ENCODE results near the gene ULK1.

The ULK1 gene

DNA sequence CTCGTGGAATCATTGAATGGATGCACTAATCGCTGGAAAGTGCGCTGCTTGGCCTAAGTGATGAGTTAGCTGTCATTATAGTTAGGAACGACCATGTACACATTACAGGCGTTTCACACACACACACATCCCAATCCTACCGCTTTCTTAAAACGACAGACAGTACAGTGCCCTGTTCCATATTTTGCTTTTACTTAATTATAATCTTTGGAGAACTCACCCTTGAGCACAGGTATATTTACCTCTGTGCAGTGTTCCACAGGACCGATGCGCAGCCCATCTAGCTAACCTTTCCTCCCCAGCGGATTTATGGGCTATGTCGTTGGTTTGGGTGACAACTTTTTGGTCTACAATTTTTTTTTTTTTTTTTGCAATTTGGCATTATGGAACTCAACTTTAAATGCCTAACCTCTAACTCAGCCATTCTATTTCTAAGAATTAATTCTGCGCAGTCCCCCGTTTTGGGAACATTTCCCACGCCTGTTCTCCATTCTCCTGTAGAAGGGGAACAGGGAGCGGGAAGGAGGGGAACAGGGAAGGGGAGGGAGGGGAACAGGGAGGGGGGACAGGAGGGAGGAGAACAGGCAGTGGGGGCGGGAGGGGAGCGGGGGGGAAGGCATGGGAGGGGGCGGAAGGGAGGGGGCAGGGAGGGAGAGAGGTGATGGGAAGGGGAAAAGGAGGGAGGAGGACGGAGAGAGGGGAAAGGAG is 663 bp upstream of the ULK1 start:
- DNase-seq: no peak

GRCh38 chr12:131894981-131895639 is 688 bp downstream of the ULK1 start:
- peak; percentile 39 for DNase-seq

DNA sequence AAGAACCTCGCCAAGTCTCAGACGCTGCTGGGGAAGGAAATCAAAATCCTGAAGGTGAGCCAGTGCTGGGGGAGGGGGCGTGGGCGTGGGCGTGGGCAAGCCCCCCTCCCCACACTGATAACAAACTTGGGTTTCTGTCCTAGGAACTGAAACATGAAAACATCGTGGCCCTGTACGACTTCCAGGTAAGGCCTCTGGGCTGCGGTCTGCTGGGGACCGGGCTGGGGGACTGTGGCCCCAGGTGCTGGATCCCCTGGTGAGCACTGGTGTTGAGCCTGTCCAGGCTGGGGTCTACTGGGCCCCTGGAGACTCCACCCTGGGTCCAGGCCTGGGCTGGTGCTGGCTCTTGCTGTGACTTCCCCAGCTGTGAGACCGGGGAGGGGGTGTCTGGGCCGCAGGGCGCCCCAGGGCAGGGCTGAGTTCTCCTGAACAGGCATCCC is 1.2 kb downstream of the ULK1 start:
- DNase-seq: no peak

GRCh38 chr12:131896080-131896810 is 1.8 kb downstream of the ULK1 start:
- peak; percentile 84 for DNase-seq

- DNase-seq: no peak
Measured at GRCh38 chr12:131896811-131897270, 2.4 kb downstream of the ULK1 start.

DNA sequence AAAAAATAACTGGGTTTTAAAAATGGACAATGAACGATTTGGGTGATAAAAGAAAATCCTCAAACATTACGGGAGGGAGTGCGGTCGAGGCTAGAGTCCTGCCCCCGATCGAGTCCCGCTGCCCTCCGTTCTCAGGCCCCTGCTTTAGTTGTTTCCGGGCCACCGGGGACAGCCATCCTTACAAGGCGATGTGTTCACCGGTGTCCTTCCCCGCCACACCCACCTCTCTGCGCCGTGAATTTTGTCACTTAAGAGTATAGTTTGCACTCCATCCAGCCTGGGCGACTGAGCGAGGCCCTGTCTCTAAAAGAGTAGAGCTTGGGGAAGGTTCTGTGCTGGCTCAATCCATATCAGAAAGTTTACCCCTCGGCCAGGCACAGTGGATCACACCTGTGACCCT is 2.9 kb downstream of the ULK1 start:
- DNase-seq: no peak

DNA sequence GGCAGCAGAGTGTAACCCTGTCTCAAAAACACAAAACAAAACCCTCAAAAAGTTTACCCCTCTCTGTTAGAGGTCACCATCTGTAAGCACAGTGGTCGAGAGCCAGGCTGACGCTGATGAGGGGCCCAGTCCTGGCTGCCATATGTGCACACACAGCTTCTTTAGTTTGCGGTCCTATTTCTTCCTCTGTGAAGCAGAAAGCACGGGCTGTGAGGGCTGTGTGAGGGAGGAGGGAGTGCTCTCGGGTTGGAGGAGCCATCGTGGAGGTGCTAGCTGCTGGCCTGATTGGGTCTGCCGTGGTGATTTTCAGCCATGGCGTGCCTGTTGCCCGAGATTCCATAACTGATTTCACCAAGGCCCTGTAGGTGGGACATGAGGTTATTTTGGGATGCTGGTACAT is 3.5 kb downstream of the ULK1 start:
- no peak for DNase-seq

- DNase-seq: no peak
Measured at GRCh38 chr12:131900397-131900796, 6.0 kb downstream of the ULK1 start.

- no peak for DNase-seq
Measured at GRCh38 chr12:131901431-131902331, 7.3 kb downstream of the ULK1 start.

DNA sequence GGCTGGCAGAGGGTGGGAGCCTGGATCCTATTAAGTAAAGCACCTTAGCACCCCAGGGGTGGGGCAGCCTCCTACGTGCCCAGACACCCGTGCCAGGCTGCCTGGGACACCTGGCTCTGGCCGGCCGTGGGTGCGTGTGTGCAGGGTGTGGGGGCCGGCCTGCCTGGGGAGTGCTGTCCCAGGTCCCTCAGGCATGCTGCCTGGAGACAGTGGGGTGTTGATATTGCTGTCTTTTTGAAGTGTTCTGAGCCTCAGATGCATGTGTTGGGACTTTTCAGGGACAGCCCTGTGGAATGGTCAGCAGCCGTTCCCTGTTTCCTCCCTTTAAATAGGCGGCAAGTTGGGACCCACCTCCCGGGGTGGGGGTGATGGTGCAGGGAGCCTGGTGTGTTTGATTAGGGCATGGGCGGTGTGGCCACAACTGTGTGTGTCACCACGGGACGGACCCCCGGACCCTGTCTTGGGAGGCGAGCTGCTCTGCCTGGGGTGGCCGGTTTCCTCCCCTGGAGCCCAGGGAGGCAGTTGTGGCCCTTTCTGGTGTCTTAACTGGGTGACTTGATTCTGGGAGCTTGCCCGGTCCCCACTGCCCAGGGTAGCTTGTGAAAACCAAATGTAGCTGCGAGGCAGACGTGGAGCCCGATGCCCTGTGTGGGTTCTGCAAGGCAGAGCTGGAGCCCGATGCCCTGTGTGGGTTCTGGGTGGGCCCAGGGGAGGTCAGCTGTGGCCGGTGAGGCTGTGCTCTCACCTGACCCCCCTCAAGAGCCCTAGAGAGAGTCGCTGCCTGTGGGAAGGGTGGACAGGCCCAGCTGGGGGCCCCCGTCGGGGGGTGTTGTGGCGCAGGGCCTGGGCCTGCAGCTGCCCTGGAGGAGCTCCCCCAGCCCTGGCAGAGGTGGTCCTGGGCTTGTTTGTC is 8.2 kb downstream of the ULK1 start:
- no peak for DNase-seq

GRCh38 chr12:131903270-131904255 is 9.1 kb downstream of the ULK1 start:
- DNase-seq: no peak

DNA sequence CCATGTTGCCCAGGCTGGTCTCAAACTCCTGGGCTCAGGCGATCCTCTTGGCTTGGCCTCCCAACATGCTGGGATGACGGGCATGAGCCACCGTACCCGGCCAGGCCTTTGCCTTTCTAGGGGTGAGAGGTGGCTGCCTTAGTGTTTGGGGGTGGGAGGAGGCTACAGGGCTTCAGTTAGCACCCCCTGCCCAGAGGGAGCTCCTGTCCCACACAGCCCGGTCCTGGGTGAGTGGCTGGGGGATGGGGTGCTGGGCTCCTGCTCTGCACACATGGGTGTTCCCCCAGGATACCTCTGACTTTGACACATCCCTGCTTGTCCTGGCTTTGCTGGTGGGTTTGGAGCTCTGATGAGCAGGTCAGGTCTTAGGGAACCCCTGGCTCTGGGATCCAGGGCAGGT is 9.9 kb downstream of the ULK1 start:
- DNase-seq: no peak

GRCh38 chr12:131905081-131905629 is 10.7 kb downstream of the ULK1 start:
- no peak for DNase-seq

DNA sequence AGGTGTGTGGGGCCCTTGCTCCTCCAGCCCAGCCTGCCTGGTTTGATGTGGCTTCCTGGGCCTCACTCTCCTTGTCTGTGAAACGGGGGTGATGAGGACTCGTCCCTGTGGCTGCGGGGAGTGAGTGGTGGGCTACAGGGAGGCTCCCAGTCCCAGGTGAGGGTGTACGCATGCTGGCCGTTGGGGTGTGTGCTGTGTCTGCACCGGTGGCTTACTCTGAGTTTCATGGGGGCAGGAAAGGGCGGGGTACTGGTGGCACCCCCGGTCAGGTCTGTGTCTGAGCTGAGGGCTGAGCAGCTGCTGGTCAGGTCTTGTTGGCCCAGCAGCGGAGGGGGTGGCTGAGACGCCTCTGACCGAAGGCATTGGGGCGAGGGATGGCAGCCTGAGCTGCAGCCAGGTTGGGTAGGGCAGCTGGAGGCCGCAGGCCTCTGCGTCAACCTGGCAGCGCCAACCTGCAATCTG is 11.2 kb downstream of the ULK1 start:
- no peak for DNase-seq

DNA sequence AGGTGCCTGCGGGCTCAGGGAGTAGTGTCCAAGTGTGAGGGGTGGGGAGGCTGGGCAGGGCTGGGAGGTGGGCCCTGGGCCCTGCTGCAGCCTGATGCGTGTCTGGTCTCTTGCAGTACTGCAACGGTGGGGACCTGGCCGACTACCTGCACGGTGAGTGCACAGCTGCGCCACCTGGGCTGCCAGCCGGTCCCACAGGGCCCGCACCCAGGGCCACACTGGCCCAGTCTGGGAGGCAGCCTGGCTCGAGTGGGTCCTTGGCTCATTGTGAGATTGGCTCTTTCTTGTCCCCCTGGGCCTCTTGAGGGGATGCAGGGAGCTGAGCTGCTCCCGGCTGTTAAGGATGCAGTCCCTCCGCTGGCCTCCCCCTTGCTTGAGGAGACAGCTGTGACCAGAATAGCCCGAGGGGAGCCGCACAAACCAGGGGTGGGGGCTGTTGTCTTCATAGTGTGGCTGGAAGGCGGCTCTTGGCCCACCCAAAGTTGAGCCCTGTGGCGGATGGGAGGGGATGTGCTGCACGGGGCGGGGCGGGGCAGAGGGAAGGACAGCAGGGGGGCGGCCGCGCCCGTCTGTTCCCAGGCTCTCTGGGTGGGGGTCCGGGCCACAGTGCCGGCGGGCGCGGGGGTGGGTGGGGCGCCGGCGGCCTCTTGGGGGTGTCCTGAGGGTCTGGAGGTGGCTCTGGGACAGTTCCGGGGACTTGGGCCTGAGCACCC is 13.1 kb downstream of the ULK1 start:
- no peak for DNase-seq

GRCh38 chr12:131908092-131909080 is 14.0 kb downstream of the ULK1 start:
- DNase-seq: no peak

DNA sequence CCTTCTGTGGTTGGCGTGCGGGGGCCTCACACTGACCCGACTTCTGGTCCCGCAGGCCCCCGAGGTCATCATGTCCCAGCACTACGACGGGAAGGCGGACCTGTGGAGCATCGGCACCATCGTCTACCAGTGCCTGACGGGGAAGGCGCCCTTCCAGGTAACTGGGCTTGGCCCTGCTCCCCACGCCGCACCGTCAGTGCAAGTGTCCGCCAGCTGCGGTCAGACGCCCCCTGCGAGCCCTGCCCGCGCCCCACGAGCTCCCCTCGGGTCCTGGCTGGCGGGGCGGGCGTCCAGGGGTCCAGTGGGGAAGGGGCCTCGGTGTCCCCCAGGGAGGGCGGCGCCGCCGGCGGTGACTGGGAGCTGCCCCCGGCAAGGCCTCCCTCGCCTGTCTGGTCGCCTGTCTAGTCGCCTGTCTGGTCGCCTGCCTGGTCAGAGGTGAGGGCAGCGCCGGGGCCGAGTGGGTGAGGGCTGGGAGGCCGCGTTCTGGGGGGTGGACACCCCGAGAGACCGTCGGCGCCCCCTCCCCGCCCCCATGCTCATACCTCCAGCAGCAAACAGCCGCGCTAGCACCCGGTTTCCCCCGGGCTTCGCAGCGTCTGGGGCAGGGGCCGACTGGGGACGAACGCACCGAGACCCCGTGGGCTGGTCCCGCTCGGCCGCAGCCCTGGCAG is 14.8 kb downstream of the ULK1 start:
- DNase-seq: no peak
